H1 (cell line): Measurements from ENCODE around the gene MAP3K6. TPM values are rescaled to one million over a fixed set of nuclear protein-coding genes. Genes with fewer than 3 reads are reported as not detected.

Experiments used
- CHD1 ChIP-seq: IDR thresholded peaks from 2 replicates; pipeline ENCODE4 v1.6.1; 2012; ENCODE audit warnings: low read depth, low read length, improper control_type of control experiment
- EGR1 ChIP-seq: IDR thresholded peaks from 2 replicates; pipeline ENCODE4 v1.6.1; 2011; ENCODE audit warnings: low read depth, low read length, borderline replicate concordance
- EZH2 ChIP-seq: fragments of 200-600 bp; sonication (generic); IDR thresholded peaks from 2 replicates; pipeline ENCODE4 v1.7.1; 2012; ENCODE audit warnings: low read depth, mild to moderate bottlenecking, moderate library complexity, low read length, inconsistent platforms; ENCODE audit not compliant: severe bottlenecking
- MAX ChIP-seq: IDR thresholded peaks from 2 replicates; pipeline ENCODE4 v1.6.1; 2012; ENCODE audit warnings: inconsistent platforms
- SP2 ChIP-seq: IDR thresholded peaks from 2 replicates; pipeline ENCODE4 v1.6.1; 2012; ENCODE audit warnings: mild to moderate bottlenecking, low read length, inconsistent platforms
- SUZ12 ChIP-seq: fragments of 200-600 bp; sonication (generic); IDR thresholded peaks from 2 replicates; pipeline ENCODE4 v1.6.1; 2012; ENCODE audit warnings: mild to moderate bottlenecking, inconsistent platforms, low read length, moderate library complexity, mixed read lengths
- TAF1 ChIP-seq: IDR thresholded peaks from 2 replicates; pipeline ENCODE4 v1.6.1; 2011; ENCODE audit warnings: mild to moderate bottlenecking, low read depth, low read length
- YY1 ChIP-seq: IDR thresholded peaks from 2 replicates; pipeline ENCODE4 v1.6.1; 2011; ENCODE audit warnings: low read depth, mild to moderate bottlenecking, low read length
- polyA plus RNA-seq, 7 experiments: library from polyadenylated mRNA; depleted of rRNA in 3 of 7; stranded (reverse) in 5 of 7; unstranded in 2 of 7; fragments of >200 nt in 5 of 7; fragments of 200-250 nt in 2 of 7; gene quantifications; 1 replicate in 5 of 7; 2 replicates in 1 of 7; 4 replicates in 1 of 7; pipeline versions ENCODE4 v1.2.1 to v1.2.3, GENCODE V29; 2011 to 2013; ENCODE audit warnings: missing spikeins in 2 of 7, mixed read lengths in 2 of 7
- total RNA-seq: library from RNA; stranded (reverse); fragmentation: NEBNext Ultra II Directional; extraction: Animal tissue kit (Norgen Biotek cat#: 25700); gene quantifications from 2 replicates; pipeline ENCODE4 v1.2.1, GENCODE V29; 2021
- TF ChIP-seq, protein P1 (sequence below): fragments of 300-600 bp; sonication (generic); IDR thresholded peaks from 2 replicates; pipeline ENCODE4 v1.7.1; 2012; ENCODE audit warnings: low read length, moderate library complexity, mild to moderate bottlenecking, inconsistent platforms; ENCODE audit not compliant: insufficient replicate concordance
- TF ChIP-seq, protein P2 (sequence below): IDR thresholded peaks from 2 replicates; pipeline ENCODE4 v1.6.1; 2012; ENCODE audit warnings: inconsistent platforms

Gene MAP3K6
- total and polyA plus RNA-seq, 2 of the 8 experiments (the other 6 are each of a cell fraction or from before 2014, with no cell fraction given), result 7.4 to 7.6 TPM

DNA sequence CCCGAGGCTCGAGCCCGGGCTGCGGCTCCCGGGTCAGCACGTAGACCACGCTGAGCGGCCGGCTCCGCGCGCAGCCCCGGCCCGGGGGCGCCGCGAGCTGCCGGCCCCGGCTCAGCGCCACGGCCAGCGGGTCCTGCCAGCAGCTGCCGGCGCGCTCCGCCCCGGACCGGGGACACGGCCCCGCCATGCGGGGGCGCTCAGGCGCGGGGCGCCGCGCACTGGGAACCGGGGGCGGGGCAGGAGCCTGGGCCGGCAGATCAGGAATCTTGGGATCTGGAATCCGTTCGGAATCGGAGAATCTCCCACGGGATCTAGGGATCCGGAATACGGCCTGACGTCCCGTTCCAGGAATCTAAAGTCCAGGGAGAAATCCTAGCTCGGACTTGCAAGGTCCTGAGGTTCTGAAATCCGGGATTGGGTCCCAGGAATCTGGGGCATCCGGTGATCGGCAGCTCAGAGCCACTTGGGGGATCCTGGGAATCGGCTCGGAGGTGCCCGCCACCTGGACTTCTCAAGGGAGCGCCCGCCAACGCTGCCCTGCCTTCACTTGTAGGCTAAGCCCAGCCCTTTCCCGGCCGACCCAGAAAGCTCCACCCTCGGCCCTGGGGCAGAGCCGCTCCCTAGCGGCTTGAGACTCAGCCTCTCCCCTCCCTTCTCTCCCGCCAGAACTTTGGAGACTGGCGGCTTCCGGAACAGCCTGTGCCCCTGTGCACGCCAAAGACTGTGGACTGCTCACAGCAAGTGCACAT is at the start of gene MAP3K6 (continued):
- TF ChIP-seq, protein P1, sequence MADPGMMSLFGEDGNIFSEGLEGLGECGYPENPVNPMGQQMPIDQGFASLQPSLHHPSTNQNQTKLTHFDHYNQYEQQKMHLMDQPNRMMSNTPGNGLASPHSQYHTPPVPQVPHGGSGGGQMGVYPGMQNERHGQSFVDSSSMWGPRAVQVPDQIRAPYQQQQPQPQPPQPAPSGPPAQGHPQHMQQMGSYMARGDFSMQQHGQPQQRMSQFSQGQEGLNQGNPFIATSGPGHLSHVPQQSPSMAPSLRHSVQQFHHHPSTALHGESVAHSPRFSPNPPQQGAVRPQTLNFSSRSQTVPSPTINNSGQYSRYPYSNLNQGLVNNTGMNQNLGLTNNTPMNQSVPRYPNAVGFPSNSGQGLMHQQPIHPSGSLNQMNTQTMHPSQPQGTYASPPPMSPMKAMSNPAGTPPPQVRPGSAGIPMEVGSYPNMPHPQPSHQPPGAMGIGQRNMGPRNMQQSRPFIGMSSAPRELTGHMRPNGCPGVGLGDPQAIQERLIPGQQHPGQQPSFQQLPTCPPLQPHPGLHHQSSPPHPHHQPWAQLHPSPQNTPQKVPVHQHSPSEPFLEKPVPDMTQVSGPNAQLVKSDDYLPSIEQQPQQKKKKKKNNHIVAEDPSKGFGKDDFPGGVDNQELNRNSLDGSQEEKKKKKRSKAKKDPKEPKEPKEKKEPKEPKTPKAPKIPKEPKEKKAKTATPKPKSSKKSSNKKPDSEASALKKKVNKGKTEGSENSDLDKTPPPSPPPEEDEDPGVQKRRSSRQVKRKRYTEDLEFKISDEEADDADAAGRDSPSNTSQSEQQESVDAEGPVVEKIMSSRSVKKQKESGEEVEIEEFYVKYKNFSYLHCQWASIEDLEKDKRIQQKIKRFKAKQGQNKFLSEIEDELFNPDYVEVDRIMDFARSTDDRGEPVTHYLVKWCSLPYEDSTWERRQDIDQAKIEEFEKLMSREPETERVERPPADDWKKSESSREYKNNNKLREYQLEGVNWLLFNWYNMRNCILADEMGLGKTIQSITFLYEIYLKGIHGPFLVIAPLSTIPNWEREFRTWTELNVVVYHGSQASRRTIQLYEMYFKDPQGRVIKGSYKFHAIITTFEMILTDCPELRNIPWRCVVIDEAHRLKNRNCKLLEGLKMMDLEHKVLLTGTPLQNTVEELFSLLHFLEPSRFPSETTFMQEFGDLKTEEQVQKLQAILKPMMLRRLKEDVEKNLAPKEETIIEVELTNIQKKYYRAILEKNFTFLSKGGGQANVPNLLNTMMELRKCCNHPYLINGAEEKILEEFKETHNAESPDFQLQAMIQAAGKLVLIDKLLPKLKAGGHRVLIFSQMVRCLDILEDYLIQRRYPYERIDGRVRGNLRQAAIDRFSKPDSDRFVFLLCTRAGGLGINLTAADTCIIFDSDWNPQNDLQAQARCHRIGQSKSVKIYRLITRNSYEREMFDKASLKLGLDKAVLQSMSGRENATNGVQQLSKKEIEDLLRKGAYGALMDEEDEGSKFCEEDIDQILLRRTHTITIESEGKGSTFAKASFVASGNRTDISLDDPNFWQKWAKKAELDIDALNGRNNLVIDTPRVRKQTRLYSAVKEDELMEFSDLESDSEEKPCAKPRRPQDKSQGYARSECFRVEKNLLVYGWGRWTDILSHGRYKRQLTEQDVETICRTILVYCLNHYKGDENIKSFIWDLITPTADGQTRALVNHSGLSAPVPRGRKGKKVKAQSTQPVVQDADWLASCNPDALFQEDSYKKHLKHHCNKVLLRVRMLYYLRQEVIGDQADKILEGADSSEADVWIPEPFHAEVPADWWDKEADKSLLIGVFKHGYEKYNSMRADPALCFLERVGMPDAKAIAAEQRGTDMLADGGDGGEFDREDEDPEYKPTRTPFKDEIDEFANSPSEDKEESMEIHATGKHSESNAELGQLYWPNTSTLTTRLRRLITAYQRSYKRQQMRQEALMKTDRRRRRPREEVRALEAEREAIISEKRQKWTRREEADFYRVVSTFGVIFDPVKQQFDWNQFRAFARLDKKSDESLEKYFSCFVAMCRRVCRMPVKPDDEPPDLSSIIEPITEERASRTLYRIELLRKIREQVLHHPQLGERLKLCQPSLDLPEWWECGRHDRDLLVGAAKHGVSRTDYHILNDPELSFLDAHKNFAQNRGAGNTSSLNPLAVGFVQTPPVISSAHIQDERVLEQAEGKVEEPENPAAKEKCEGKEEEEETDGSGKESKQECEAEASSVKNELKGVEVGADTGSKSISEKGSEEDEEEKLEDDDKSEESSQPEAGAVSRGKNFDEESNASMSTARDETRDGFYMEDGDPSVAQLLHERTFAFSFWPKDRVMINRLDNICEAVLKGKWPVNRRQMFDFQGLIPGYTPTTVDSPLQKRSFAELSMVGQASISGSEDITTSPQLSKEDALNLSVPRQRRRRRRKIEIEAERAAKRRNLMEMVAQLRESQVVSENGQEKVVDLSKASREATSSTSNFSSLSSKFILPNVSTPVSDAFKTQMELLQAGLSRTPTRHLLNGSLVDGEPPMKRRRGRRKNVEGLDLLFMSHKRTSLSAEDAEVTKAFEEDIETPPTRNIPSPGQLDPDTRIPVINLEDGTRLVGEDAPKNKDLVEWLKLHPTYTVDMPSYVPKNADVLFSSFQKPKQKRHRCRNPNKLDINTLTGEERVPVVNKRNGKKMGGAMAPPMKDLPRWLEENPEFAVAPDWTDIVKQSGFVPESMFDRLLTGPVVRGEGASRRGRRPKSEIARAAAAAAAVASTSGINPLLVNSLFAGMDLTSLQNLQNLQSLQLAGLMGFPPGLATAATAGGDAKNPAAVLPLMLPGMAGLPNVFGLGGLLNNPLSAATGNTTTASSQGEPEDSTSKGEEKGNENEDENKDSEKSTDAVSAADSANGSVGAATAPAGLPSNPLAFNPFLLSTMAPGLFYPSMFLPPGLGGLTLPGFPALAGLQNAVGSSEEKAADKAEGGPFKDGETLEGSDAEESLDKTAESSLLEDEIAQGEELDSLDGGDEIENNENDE, result no peak
- TF ChIP-seq, protein P2, sequence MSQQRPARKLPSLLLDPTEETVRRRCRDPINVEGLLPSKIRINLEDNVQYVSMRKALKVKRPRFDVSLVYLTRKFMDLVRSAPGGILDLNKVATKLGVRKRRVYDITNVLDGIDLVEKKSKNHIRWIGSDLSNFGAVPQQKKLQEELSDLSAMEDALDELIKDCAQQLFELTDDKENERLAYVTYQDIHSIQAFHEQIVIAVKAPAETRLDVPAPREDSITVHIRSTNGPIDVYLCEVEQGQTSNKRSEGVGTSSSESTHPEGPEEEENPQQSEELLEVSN, result peak; percentile 74
- TF ChIP-seq EGR1 (no peak; the same call in 1 of the 2 replicates), YY1 (no peak), SUZ12 (no peak), SP2 (no peak), MAX (no peak), CHD1 (no peak), EZH2 (no peak), TAF1 (no peak)
